Activated effector memory CD4-positive, alpha-beta T cell treated with anti-CD3 and anti-CD28 coated beads, Interleukin-2, amount 50 U/mL, for 16 hours (primary cell): ENCODE data around the gene EDEM1.
A peak's percentile ranks its signal among the peaks of the same experiment; 100 is the strongest.
"Not testable (repeated sequence)": the region's sequence is repeated elsewhere in the genome, so short reads cannot be mapped to it uniquely, and the experiment has no call there.

Experiments
- DNase-seq: peaks from one replicate; pipeline ENCODE4 v3.0.0-alpha.2; 2020

The EDEM1 gene

DNA sequence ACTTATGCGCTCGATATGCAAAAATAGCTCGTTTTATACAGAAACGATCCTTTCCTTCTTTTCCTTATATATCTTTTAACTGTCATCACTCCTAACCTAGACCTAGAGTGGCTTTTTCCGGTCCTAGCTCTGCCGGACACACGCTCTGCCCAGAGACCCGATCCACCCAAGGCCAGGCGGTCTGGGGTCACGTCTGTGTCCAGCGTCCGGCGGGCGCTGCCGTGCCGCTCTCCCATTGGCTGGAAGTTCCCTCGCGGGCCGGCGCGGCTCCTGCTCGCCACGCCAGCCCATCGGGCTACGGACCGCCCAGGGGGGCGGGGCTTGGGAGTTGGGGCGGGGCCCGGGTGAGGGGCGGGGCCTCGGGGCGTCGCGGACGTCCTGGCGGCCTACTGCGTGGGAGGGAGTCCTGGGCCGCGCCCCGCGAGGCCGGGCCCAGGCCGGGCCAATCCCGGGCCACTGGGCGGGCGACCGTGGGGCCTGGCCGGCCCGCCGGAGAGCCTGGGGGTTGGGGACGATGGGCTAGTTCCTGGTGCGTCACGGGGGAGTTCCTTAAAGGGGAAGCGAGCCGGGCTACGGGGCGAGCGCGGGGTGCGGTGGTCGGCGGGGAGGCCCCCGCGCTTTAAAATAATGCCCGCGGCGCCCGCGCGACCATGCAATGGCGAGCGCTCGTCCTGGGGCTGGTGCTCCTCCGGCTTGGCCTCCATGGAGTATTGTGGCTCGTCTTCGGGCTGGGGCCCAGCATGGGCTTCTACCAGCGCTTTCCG lies at the start of gene EDEM1:
EDEM1 (plus strand) TSS at position 552 of the 764 bp plus-strand sequence; CDS start at position 651, 99 bp downstream.
- peak; percentile 98 for DNase-seq

- no peak for DNase-seq
These were observed 49.1 kb upstream of the EDEM1 start for GRCh38 chr3:5138214-5138981.

- DNase-seq = no peak
These were observed 47.3 kb upstream of the EDEM1 start for GRCh38 chr3:5140230-5140621.

- DNase-seq = no peak
These were observed 46.7 kb upstream of the EDEM1 start for GRCh38 chr3:5140839-5141238.

DNA sequence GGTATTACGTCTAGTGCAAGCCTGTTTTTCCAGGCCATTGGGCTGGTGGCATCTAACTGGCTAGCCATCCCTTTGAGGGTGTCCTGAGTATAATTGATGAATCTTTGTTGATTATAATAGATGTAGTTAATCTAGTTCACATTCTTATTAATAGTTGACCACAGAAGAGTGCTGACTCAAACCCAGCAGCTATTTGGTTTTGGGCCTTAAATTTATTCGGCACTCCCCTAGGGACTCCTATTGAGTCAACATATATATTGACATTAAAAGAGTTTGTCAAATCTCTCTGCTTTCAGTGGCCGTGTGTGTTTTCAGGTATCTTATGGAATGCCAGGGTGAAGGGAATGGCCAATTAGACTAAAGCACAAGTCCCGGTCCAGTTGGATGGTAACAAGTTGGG lies 45.7 kb upstream of the EDEM1 start:
- DNase-seq = no peak

DNA sequence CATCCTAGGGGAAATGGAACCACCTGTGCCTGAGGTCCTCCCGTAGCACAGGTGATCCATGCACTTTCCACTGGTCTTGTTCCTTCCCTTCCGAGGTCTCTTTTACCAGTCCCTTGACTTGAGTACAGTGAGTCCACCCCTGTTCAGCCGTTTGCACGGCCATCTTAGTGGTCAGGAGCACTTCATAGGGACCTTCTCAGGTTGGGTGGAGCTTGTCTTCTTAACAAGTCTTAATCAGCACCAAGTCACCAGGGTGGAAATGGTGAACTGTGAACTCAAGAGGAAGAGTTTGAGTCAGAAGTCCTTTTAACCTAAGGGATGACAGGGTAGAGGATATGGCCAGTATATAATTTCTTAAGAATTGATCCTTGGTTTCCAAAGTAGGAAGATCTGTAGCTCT lies 44.0 kb upstream of the EDEM1 start:
- DNase-seq = no peak

- DNase-seq = no peak
These were observed 43.1 kb upstream of the EDEM1 start for GRCh38 chr3:5144316-5144994.

DNA sequence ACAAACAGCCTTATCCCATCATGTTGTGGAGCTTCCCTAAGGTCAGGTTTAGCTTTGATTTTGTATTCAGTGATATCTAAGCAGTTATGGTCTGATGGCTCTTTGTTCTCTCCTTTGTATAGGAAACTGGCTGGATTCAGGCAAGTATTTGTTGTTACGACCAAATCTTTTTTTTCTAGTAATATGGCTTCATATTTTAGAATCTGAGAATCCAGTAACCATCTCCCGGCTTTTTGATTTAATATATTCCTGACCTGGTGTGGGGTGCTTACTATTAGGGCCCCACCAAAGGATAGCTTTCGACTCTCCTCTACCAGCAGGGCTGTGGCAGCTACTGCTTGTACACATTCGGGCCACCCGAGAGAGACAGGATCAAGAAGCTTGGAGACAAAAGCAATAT lies 42.4 kb upstream of the EDEM1 start:
- no peak for DNase-seq

GRCh38 chr3:5147152-5147551 lies 40.4 kb upstream of the EDEM1 start:
- not testable (repeated sequence) for DNase-seq

- no peak for DNase-seq
These were observed 38.1 kb upstream of the EDEM1 start for GRCh38 chr3:5149306-5149880.

DNA sequence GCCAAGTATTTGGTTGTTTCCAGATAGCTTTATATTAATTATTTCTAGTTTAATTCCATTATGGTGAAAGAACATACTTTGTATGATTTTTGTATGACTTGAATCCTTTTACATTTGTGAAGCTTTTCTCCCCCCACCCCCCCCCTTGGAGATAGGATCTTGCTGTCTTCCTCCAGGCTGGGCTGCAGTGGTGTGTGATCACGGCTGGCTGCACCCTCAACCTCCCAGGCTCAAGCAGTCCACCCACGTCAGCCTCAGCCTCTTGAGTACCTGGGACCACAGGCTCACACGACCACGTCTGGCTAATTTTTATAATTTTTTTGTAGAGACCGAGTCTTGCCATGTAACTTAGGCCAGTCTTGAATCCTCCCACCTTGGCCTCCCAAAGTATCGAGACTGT lies 35.9 kb upstream of the EDEM1 start:
- DNase-seq = no peak

DNA sequence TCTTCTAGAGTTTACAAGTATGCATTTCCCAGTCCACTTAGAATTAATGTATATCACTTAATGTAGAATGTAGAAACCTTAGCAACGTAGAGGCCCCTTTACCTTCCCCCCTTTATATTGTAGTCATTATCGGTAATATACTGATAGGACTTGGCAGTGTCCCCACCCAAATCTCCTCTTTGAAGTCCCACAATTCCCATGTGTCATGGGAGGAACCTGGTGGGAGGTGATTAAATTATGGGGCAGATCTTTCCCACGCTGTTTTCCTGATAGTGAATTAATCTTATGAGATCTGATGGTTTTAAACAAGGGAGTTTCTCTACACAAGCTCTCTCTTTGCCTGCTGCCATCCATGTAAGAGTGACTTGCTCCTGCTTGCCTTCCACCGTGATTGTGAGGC lies 34.4 kb upstream of the EDEM1 start:
- no peak for DNase-seq

GRCh38 chr3:5155241-5155640 lies 32.3 kb upstream of the EDEM1 start:
- no peak for DNase-seq

GRCh38 chr3:5160321-5160720 lies 27.2 kb upstream of the EDEM1 start:
- DNase-seq = no peak

- DNase-seq = no peak
These were observed 26.3 kb upstream of the EDEM1 start for GRCh38 chr3:5160940-5161858.

DNA sequence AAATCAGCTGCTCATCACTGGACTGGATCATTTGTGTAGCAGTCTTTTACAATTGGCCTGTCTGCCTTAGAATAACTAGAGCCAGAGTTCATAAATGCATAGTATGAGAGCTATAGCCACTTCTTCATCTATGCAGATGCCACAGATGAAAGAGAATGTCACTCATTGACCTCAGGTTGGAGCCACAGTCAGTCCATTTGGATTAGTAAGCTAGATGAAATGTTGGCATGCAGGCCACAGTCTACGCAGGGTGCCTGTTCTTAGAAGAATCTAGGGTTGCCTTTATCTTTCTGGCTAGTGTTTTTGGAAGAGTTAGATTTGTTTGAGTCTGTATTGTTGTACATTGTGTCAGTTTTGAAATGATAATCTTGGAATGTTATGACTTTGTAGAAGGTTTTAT lies 25.4 kb upstream of the EDEM1 start:
- DNase-seq = no peak

- DNase-seq = no peak
These were observed 21.8 kb upstream of the EDEM1 start for GRCh38 chr3:5165698-5166097.

GRCh38 chr3:5166846-5167245 lies 20.7 kb upstream of the EDEM1 start:
- DNase-seq = no peak

DNA sequence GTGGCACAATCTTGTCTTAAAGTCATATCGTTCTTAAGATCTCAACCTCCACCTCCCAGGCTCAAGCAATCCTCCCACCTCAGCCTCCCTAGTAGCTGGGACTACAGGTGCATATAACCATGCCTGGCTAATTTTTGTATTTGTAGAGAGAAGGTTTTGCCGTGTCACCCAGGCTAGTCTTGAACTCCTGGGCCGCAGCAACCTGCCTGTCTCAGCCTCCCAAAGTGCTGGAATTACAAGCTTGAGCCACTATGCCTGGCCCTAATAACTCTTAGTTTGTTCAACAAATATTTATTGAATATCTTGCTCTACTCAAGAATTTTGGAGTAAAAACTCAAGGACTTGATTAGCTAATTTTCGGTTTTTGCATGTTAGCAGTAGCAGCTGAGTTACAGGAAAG lies 19.4 kb upstream of the EDEM1 start:
- DNase-seq = no peak

DNA sequence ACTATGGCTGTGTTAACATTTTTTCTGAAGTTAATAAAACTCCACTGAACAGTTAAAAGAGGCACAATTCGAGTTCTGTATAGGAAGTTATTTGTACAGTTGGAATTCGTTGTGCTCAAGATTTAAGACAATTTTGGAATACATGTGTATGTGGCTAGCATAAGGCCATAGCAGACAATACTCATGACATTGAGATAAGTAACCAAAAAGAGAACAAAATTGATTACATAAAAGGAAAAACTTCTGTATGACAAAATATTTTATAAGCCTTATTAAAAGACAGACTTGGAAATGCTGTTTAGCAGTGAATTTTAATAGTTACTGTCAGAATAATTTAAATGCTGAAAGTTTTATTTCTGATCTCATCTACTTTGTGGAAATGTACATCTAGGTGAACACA lies 17.7 kb upstream of the EDEM1 start:
- DNase-seq = no peak

DNA sequence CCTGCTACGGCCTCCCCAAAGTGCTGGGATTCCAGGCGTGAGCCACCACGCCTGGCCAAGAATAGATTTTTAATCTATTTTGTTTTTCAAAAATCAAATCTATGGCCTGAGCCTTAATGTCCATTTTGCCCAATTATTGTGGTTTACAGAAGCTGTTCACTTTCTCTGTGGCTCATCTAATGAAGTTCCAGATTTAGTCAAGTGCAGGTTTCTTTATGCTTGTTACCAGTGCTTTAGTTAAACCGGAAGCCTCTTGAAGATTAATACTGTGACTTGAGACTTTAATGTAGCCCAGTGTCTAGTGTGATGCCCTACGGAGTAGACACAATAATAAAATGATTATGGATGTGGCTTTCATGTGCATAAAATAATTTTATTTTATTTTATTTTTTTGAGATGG lies 16.5 kb upstream of the EDEM1 start:
- DNase-seq = no peak

DNA sequence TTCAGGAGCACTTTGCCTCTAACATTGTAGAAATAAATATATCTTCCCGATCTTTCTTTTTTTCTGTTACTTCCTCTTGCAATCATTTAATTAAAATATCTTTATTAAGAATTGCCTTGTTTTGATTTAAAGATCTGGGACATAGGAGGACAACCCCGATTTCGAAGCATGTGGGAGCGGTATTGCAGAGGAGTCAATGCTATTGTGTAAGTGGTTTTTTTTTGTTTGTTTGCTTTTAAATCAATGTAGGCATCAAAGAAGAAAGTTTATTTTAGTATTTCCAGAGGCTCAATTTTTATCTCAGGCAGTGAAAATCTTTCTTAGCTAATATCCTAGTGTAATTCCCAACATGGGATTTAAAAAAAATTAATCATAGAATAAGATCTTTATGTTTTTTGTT lies 15.5 kb upstream of the EDEM1 start:
- no peak for DNase-seq
